Measurements from ENCODE around the gene CEP57L1.

GRCh38 chr6:109055771-109056235 lies 39.5 kb upstream of the CEP57L1 start:
- no peak for TF ChIP-seq EZH2 (optimal IDR thresholded peaks at IDR 0.05; ENCODE audit: low read depth, low read length)
- TF ChIP-seq CTCF (IDR thresholded peaks at IDR 0.05; ENCODE audit: low read length): no peak
- TF ChIP-seq EZH2phosphoT487 (IDR thresholded peaks at IDR 0.05; ENCODE audit: low read length): no peak
